ENCODE measurements around the gene ATP5PD. TPM values are rescaled to one million over a fixed set of nuclear protein-coding genes. Genes with fewer than 3 reads are reported as not detected.

The ATP5PD gene
- total and polyA plus RNA-seq, 2 of the 13 experiments (the other 11 are each of a cell fraction or from before 2014, with no cell fraction given), result 158 to 428 TPM

DNA sequence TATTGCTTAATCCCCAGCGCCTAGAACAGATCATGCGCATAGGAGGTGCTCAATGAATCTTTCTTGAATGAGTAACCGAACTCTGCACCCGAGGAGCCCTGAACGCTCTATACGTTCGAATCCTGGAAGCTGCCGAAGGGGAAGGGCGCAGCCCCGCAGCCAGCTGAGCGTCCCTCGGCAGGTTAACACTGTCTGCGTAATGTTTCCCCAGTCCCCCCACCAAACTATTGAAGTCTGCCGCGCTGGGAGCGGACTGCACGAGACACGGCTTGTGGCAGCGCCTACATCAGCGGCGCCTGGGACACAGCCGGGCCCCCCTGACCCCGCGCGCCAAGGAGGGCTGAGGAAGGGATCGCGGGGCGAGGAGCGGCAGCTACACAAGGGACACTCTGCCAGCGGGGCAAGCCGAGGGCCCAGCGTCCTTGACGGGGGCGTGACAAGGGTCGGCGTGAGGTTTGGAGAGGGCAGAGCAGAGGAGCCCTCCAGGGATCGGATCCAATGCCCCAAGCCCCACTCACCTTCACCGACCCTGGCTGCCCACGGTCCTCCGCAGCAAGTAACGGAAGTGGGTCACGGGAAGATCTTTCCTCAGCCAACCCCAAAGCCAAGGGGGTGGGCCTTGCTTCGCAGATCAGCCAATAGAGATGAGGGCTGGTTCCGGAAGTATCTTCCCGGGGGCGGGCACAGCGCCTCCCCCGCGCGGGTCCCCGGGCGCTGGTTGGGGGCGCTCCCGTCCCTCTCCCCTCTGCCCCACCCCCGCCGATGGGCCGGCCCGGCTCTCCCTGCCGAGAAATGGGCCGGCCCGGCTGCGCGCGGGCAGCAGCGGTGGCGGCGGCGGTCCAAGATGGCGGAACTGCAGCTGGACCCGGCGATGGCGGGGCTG, at the start of gene ATP5PD, which contains the start of gene KCTD2 (continued):
- TF ChIP-seq ZNF263 (CRISPR knock-in tag; IDR thresholded peaks at IDR 0.05), result peak; percentile 42; the same call in 1 of the 2 replicates
- TF ChIP-seq ZNF501 (CRISPR knock-in tag; IDR thresholded peaks at IDR 0.05), result peak; percentile 95
- TF ChIP-seq ZFP62 (CRISPR knock-in tag; IDR thresholded peaks at IDR 0.05), result no peak
- no peak for TF ChIP-seq HHEX (CRISPR knock-in tag; IDR thresholded peaks at IDR 0.05)
- no peak for TF ChIP-seq SMARCE1 (IDR thresholded peaks at IDR 0.05; ENCODE audit: borderline replicate concordance)
- TF ChIP-seq, protein P1, sequence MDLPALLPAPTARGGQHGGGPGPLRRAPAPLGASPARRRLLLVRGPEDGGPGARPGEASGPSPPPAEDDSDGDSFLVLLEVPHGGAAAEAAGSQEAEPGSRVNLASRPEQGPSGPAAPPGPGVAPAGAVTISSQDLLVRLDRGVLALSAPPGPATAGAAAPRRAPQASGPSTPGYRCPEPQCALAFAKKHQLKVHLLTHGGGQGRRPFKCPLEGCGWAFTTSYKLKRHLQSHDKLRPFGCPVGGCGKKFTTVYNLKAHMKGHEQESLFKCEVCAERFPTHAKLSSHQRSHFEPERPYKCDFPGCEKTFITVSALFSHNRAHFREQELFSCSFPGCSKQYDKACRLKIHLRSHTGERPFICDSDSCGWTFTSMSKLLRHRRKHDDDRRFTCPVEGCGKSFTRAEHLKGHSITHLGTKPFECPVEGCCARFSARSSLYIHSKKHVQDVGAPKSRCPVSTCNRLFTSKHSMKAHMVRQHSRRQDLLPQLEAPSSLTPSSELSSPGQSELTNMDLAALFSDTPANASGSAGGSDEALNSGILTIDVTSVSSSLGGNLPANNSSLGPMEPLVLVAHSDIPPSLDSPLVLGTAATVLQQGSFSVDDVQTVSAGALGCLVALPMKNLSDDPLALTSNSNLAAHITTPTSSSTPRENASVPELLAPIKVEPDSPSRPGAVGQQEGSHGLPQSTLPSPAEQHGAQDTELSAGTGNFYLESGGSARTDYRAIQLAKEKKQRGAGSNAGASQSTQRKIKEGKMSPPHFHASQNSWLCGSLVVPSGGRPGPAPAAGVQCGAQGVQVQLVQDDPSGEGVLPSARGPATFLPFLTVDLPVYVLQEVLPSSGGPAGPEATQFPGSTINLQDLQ (CRISPR knock-in tag; IDR thresholded peaks at IDR 0.05), result no peak
- TF ChIP-seq ZMYM2 (CRISPR knock-in tag; IDR thresholded peaks at IDR 0.05), result 0 out of 2 replicates have a peak, but pooled peaks have one; percentile 14
- TF ChIP-seq RFXANK (CRISPR knock-in tag; IDR thresholded peaks at IDR 0.05), result no peak; the same call in 1 of the 2 replicates
- TF ChIP-seq PITX1 (CRISPR knock-in tag; IDR thresholded peaks at IDR 0.05), result peak; percentile 36; the same call in 1 of the 2 replicates
- TF ChIP-seq, protein P2, sequence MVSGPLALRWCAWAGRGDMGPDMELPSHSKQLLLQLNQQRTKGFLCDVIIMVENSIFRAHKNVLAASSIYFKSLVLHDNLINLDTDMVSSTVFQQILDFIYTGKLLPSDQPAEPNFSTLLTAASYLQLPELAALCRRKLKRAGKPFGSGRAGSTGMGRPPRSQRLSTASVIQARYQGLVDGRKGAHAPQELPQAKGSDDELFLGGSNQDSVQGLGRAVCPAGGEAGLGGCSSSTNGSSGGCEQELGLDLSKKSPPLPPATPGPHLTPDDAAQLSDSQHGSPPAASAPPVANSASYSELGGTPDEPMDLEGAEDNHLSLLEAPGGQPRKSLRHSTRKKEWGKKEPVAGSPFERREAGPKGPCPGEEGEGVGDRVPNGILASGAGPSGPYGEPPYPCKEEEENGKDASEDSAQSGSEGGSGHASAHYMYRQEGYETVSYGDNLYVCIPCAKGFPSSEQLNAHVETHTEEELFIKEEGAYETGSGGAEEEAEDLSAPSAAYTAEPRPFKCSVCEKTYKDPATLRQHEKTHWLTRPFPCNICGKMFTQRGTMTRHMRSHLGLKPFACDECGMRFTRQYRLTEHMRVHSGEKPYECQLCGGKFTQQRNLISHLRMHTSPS (CRISPR knock-in tag; IDR thresholded peaks at IDR 0.05; ENCODE audit: low read depth), result peak; percentile 74; the same call in 1 of the 2 replicates
- TF ChIP-seq ARHGAP35 (CRISPR knock-in tag; IDR thresholded peaks at IDR 0.05; ENCODE audit: borderline replicate concordance), result peak; percentile 94
- TF ChIP-seq, protein P3, sequence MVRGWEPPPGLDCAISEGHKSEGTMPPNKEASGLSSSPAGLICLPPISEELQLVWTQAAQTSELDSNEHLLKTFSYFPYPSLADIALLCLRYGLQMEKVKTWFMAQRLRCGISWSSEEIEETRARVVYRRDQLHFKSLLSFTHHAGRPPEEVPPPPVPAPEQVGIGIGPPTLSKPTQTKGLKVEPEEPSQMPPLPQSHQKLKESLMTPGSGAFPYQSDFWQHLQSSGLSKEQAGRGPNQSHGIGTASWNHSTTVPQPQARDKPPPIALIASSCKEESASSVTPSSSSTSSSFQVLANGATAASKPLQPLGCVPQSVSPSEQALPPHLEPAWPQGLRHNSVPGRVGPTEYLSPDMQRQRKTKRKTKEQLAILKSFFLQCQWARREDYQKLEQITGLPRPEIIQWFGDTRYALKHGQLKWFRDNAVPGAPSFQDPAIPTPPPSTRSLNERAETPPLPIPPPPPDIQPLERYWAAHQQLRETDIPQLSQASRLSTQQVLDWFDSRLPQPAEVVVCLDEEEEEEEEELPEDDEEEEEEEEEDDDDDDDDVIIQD (CRISPR knock-in tag; IDR thresholded peaks at IDR 0.05; ENCODE audit: low read depth), result peak; percentile 38; the same call in 1 of the 2 replicates
- no peak for TF ChIP-seq ZBTB1 (CRISPR knock-in tag; IDR thresholded peaks at IDR 0.05; ENCODE audit: borderline replicate concordance)
- TF ChIP-seq AHR (CRISPR knock-in tag; IDR thresholded peaks at IDR 0.05), result peak; percentile 73
- peak; percentile 90; the same call in 1 of the 2 replicates for TF ChIP-seq ZNF737 (CRISPR knock-in tag; IDR thresholded peaks at IDR 0.05; ENCODE audit: borderline replicate concordance)
- TF ChIP-seq TBL1XR1 (IDR thresholded peaks at IDR 0.05; ENCODE audit: borderline replicate concordance, low read length, partially characterized antibody), result peak; percentile 24
- peak; percentile 61; the same call in 1 of the 2 replicates for TF ChIP-seq ZNF747 (CRISPR knock-in tag; IDR thresholded peaks at IDR 0.05; ENCODE audit: borderline replicate concordance)
- TF ChIP-seq, protein P4, sequence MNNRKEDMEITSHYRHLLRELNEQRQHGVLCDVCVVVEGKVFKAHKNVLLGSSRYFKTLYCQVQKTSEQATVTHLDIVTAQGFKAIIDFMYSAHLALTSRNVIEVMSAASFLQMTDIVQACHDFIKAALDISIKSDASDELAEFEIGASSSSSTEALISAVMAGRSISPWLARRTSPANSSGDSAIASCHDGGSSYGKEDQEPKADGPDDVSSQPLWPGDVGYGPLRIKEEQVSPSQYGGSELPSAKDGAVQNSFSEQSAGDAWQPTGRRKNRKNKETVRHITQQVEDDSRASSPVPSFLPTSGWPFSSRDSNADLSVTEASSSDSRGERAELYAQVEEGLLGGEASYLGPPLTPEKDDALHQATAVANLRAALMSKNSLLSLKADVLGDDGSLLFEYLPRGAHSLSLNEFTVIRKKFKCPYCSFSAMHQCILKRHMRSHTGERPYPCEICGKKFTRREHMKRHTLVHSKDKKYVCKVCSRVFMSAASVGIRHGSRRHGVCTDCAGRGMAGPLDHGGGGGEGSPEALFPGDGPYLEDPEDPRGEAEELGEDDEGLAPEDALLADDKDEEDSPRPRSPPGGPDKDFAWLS (CRISPR knock-in tag; IDR thresholded peaks at IDR 0.05; ENCODE audit: borderline replicate concordance), result no peak
- TF ChIP-seq NRL (CRISPR knock-in tag; IDR thresholded peaks at IDR 0.05; ENCODE audit: borderline replicate concordance), result peak; percentile 96
- no peak for TF ChIP-seq MBNL3 (CRISPR knock-in tag; conservative IDR thresholded peaks at IDR 0.05)
- no peak for TF ChIP-seq ZNF879 (CRISPR knock-in tag; IDR thresholded peaks at IDR 0.05)
